ENCODE data around the gene TNFRSF21.

- TF ChIP-seq CTCF (conservative IDR thresholded peaks at IDR 0.05; ENCODE audit: low read depth, low read length) (no peak), EZH2 (IDR thresholded peaks at IDR 0.05; ENCODE audit: low read length, unreplicated experiment) (no peak)
Observed at GRCh38 chr6:47353871-47354270, 44.2 kb upstream of the TNFRSF21 start.
